Left lung (tissue), 10 donors: ENCODE measurements around the gene PSD4. TPM values are rescaled to one million over a fixed set of nuclear protein-coding genes. Genes with fewer than 3 reads are reported as not detected.

Experiments used
- ATAC-seq: fragments of 200-7000 bp; cut with Tn5 transposase; one replicate; pipeline ENCODE4 v1.9.1; 2020; ENCODE audit warnings: moderate library complexity
- DNase-seq, 4 donors: peaks; one replicate each; pipeline ENCODE4 v3.0.0-alpha.2; 2013 to 2020
- H3K27ac ChIP-seq, 2 donors: fragments of 200-600 bp; sonication (generic) in 1 of 2; one replicate each; pipeline versions ENCODE4 v1.5.0 to v1.8.0; 2020 to 2021
- H3K27me3 ChIP-seq, 2 donors: fragments of 200-600 bp; sonication (generic) in 1 of 2; one replicate each; pipeline versions ENCODE4 v1.5.0 to v1.8.0; 2020 to 2021
- H3K36me3 ChIP-seq, 2 donors: fragments of 200-600 bp; sonication (generic) in 1 of 2; one replicate each; pipeline versions ENCODE4 v1.5.0 to v1.8.0; 2020 to 2021
- H3K4me1 ChIP-seq, 2 donors: fragments of 200-600 bp; one replicate each; pipeline ENCODE4 v1.8.0; 2021
- H3K4me3 ChIP-seq, 2 donors: fragments of 200-600 bp; sonication (generic) in 1 of 2; one replicate each; pipeline versions ENCODE4 v1.5.0 to v1.8.0; 2020 to 2021; ENCODE audit warnings: mild to moderate bottlenecking in 1 of 2
- H3K9me3 ChIP-seq, 2 donors: fragments of 200-600 bp; sonication (generic) in 1 of 2; one replicate each; pipeline versions ENCODE4 v1.5.0 to v1.8.0; 2020 to 2021
- intact Hi-C, 2 donors: fragments of 100-400 bp; cut with DNase I; formaldehyde crosslinking; loops; one replicate each; pipeline versions ENCODE4 v1.11.2 to v1.14.2; 2022
- polyA plus RNA-seq, 6 donors: library from polyadenylated mRNA; unstranded; fragments of 120-200 nt; gene quantifications; one replicate each; pipeline ENCODE4 v1.2.1, GENCODE V29; 2013; ENCODE audit not compliant: insufficient read length in 6 of 6
- total RNA-seq, 2 donors: library from RNA; stranded (reverse); fragmentation: NEBNext Ultra II Directional; extraction: Animal tissue kit (Norgen Biotek cat#: 25700); gene quantifications; one replicate each; pipeline ENCODE4 v1.2.1, GENCODE V29; 2021
- TF ChIP-seq, protein P1 (sequence below), 2 donors: fragments of 200-600 bp; sonication (generic) in 1 of 2; IDR thresholded peaks; one replicate each; pipeline versions ENCODE4 v1.5.0 to v1.8.0; 2021; ENCODE audit warnings: antibody characterized with exemption in 2 of 2
- donor health status: DM: no; HTN: yes; CAD: no.
- donor health status: DM: no; HTN: no; CAD: no.

The PSD4 gene
- total and polyA plus RNA-seq, 8 donors, result 15.3 to 50.2 (median 20.7) TPM

GRCh38 chr2:113240915-113241911 is 67.4 kb downstream of the PSD4 start:
- DNase-seq, result peak in 1 of 4 donors; percentile 80
- Histone ChIP-seq H3K36me3 (no peaks in the 10 kb centered on the region), H3K9me3 (no peaks in the 10 kb centered on the region), H3K27me3 (no peaks in the 10 kb centered on the region), H3K27ac (peak overlapping the region; percentile 54 to 70), H3K4me1 (peaks cover 21 to 24% of the 10 kb centered on the region in 2 donors), H3K4me3 (no peak overlapping the region)
- TF ChIP-seq, protein P1, sequence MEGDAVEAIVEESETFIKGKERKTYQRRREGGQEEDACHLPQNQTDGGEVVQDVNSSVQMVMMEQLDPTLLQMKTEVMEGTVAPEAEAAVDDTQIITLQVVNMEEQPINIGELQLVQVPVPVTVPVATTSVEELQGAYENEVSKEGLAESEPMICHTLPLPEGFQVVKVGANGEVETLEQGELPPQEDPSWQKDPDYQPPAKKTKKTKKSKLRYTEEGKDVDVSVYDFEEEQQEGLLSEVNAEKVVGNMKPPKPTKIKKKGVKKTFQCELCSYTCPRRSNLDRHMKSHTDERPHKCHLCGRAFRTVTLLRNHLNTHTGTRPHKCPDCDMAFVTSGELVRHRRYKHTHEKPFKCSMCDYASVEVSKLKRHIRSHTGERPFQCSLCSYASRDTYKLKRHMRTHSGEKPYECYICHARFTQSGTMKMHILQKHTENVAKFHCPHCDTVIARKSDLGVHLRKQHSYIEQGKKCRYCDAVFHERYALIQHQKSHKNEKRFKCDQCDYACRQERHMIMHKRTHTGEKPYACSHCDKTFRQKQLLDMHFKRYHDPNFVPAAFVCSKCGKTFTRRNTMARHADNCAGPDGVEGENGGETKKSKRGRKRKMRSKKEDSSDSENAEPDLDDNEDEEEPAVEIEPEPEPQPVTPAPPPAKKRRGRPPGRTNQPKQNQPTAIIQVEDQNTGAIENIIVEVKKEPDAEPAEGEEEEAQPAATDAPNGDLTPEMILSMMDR (IDR thresholded peaks at IDR 0.05), result no peak
- intact Hi-C loops, result no loop called here
- peak; percentile 86 for ATAC-seq

DNA sequence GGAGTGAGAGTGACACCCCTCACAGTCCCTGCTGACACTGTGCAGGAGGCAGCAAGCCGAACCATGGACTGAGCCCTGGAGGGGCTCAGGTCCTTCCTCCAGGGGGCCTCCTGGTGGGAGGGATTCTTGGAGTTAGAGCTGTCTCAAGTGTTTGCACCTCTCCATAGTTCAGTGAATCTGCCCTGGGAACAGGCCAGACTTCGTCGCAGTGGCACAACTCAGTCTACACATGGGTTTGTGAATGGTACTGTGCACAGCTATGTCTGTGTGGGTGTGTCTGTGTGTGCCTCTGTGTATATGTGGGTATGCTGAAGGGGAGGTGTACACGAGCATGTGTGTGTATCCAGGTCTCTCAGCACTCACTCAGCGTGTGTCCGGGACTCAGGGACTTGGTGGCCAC is 68.6 kb downstream of the PSD4 start:
- no peaks in the 10 kb centered on the region for H3K27me3 ChIP-seq
- ATAC-seq (no peak), DNase-seq (no peak)
- H3K36me3 ChIP-seq, result no peaks in the 10 kb centered on the region
- H3K4me1 ChIP-seq, result peaks cover 21 to 24% of the 10 kb centered on the region in 2 donors
- TF ChIP-seq, protein P1 (IDR thresholded peaks at IDR 0.05), result no peak
- no peak overlapping the region for H3K27ac ChIP-seq
- no peak overlapping the region for H3K4me3 ChIP-seq
- intact Hi-C loops, result no loop called here
- H3K9me3 ChIP-seq, result no peaks in the 10 kb centered on the region

DNA sequence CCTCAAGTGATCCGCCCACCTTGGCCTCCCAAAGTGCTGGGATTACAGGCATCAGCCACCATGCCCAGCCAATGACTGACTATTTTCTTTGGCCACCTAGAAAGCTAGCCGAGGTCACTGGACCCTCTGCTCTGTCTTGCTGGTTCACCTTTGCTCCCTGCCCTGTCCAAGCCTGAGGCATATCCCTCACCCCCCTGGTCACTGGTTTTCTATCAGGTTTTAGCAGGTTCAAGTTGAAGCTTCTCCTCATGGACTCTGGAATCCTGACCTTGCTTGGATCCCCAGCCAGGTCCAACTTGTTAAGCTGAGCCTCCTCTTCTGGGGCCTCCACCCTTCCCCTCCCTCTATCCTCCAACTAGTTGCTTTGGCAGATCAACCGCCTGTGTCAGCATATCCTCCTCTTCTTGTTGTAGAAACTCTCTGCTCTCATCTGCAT is 71.5 kb downstream of the PSD4 start:
- ATAC-seq (no peak), DNase-seq (no peak)
- Histone ChIP-seq H3K4me1 (peaks cover 9 to 13% of the 10 kb centered on the region in 2 donors), H3K27ac (no peak overlapping the region), H3K4me3 (no peak overlapping the region), H3K9me3 (no peaks in the 10 kb centered on the region), H3K27me3 (no peaks in the 10 kb centered on the region), H3K36me3 (no peaks in the 10 kb centered on the region)
- TF ChIP-seq, protein P1 (IDR thresholded peaks at IDR 0.05), result no peak
- intact Hi-C loops, result loop anchor here in 1 of 2 donors (5.0 kb wide), 1 partner anchor 127 kb away; no protein-coding TSS in a partner anchor

DNA sequence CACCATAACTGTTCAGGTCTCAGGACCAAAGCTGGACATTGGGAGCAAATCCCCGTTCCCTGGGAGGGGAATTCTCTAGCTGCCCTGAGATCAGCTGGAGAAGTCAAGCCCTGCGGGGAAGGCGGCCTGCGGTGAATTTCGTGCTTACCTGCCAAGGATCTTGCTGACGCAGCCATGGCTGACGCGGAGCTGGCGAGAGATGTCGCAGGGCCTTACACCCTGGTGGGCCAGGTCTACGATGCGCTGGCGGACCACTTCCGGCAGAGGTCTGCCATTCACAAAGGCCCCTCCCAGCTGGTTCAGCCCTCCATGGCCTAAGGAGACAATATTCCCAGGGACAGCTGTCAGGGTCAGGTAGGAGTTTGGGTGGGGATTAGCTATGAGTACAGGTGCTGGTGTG is 72.8 kb downstream of the PSD4 start:
- Histone ChIP-seq H3K27me3 (no peaks in the 10 kb centered on the region), H3K4me3 (no peak overlapping the region), H3K36me3 (no peaks in the 10 kb centered on the region), H3K27ac (no peak overlapping the region), H3K9me3 (no peaks in the 10 kb centered on the region), H3K4me1 (no peaks in the 10 kb centered on the region)
- DNase-seq, result no peak
- no peak for ATAC-seq
- intact Hi-C loops, result loop anchor here in 1 of 2 donors (5.0 kb wide), 1 partner anchor 126 kb away; no protein-coding TSS in a partner anchor
- TF ChIP-seq, protein P1 (IDR thresholded peaks at IDR 0.05), result no peak
